ENCODE measurements around the gene H2BK1.

H2BK1 gene

GRCh38 chr7:151211155-151211772, 976 bp upstream of the H2BK1 start:
- H3K4me3 ChIP-seq (ENCODE audit: low read length in 2 of 2) = no peak overlapping the region
- no peaks in the 10 kb centered on the region for H3K27me3 ChIP-seq (ENCODE audit: control insufficient read depth in 1 of 2, insufficient read depth in 2 of 2, low read length in 2 of 2)
- no peaks in the 10 kb centered on the region for H3K9me3 ChIP-seq (ENCODE audit: control insufficient read depth in 2 of 2, low read length in 2 of 2)
- no peaks in the 10 kb centered on the region for H3K4me1 ChIP-seq (ENCODE audit: control insufficient read depth, insufficient read depth, low read length)
- no peak overlapping the region for H3K27ac ChIP-seq (ENCODE audit: low read length)
- H3K36me3 ChIP-seq (ENCODE audit: control insufficient read depth in 2 of 2, insufficient read depth in 2 of 2, low read length in 2 of 2) = peaks cover 30 to 32% of the 10 kb centered on the region in 2 donors
- no peak overlapping the region for H3K9ac ChIP-seq (ENCODE audit: low read length in 2 of 2)

GRCh38 chr7:151209588-151209987, 700 bp downstream of the H2BK1 start:
- H3K4me1 ChIP-seq (ENCODE audit: control insufficient read depth, insufficient read depth, low read length) = no peaks in the 10 kb centered on the region
- H3K36me3 ChIP-seq (ENCODE audit: control insufficient read depth in 2 of 2, insufficient read depth in 2 of 2, low read length in 2 of 2) = peaks cover 15 to 16% of the 10 kb centered on the region in 2 donors
- H3K27ac ChIP-seq (ENCODE audit: low read length) = no peak overlapping the region
- no peak overlapping the region for H3K9ac ChIP-seq (ENCODE audit: low read length in 2 of 2)
- no peak overlapping the region for H3K4me3 ChIP-seq (ENCODE audit: low read length in 2 of 2)
- H3K9me3 ChIP-seq (ENCODE audit: control insufficient read depth in 2 of 2, low read length in 2 of 2) = no peaks in the 10 kb centered on the region
- peaks cover 1 to 3% of the 10 kb centered on the region in 2 donors for H3K27me3 ChIP-seq (ENCODE audit: control insufficient read depth in 1 of 2, insufficient read depth in 2 of 2, low read length in 2 of 2)

DNA sequence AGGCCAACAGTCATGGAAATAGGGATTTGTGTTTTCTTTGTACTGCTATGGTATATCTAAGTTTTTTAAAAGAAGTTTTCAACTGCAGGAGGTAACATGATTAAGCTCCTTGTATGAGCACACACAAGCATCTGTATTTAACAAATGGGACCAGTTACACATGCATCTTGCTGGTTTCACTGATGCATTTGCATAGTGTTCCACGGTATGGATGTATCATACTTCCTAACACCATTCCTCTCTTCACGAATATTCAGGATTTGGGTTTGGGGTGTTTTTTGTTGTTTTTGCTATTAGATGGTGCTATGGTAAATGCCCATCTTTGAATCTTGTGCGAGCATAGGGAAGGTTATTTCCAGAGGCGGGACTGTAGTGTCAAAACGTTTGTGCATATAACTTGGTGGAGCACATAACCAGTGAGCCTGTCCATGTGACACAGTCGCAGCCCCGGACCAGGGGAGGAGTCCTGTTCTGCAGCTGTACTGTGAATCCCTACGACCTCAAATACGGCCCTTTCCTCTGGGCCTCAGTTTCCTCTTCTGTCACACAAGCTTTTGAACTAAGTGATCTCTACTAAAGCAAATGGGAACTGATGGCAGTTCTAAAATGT, 1.9 kb downstream of the H2BK1 start:
- Histone ChIP-seq H3K4me1 (ENCODE audit: control insufficient read depth, insufficient read depth, low read length) (no peaks in the 10 kb centered on the region), H3K9ac (ENCODE audit: low read length in 2 of 2) (no peak overlapping the region), H3K27ac (ENCODE audit: low read length) (no peak overlapping the region), H3K4me3 (ENCODE audit: low read length in 2 of 2) (no peak overlapping the region), H3K9me3 (ENCODE audit: control insufficient read depth in 2 of 2, low read length in 2 of 2) (no peaks in the 10 kb centered on the region), H3K27me3 (ENCODE audit: control insufficient read depth in 1 of 2, insufficient read depth in 2 of 2, low read length in 2 of 2) (peaks cover 9 to 11% of the 10 kb centered on the region in 2 donors), H3K36me3 (ENCODE audit: control insufficient read depth in 2 of 2, insufficient read depth in 2 of 2, low read length in 2 of 2) (peaks cover 3 to 4% of the 10 kb centered on the region in 2 donors)

DNA sequence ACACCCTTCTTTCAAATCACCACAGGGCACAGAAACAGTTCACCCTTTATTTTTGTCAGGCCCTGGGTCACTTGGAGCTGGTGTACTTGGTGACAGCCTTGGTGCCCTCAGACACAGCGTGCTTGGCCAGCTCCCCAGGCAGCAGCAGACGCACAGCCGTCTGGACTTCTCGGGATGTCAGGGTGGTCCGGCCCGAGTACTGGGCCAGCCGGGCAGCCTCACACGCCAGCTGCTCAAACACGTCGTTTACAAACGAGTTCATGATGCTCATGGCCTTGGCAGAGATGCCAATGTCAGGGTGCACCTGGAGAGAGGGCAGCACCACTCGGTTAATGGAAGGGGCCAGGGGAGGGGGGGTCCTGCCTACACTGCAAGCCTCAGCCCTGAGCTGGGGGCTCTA, 2.5 kb downstream of the H2BK1 start:
- Histone ChIP-seq H3K9me3 (ENCODE audit: control insufficient read depth in 2 of 2, low read length in 2 of 2) (no peaks in the 10 kb centered on the region), H3K9ac (ENCODE audit: low read length in 2 of 2) (no peak overlapping the region), H3K4me3 (ENCODE audit: low read length in 2 of 2) (no peak overlapping the region), H3K27ac (ENCODE audit: low read length) (no peak overlapping the region), H3K27me3 (ENCODE audit: control insufficient read depth in 1 of 2, insufficient read depth in 2 of 2, low read length in 2 of 2) (peaks cover 9 to 12% of the 10 kb centered on the region in 2 donors), H3K36me3 (ENCODE audit: control insufficient read depth in 2 of 2, insufficient read depth in 2 of 2, low read length in 2 of 2) (no peaks in the 10 kb centered on the region), H3K4me1 (ENCODE audit: control insufficient read depth, insufficient read depth, low read length) (no peaks in the 10 kb centered on the region)

GRCh38 chr7:151207315-151207714, 3.0 kb downstream of the H2BK1 start:
- Histone ChIP-seq H3K4me3 (ENCODE audit: low read length in 2 of 2) (no peak overlapping the region), H3K9ac (ENCODE audit: low read length in 2 of 2) (no peak overlapping the region), H3K36me3 (ENCODE audit: control insufficient read depth in 2 of 2, insufficient read depth in 2 of 2, low read length in 2 of 2) (no peaks in the 10 kb centered on the region), H3K27ac (ENCODE audit: low read length) (no peak overlapping the region), H3K27me3 (ENCODE audit: control insufficient read depth in 1 of 2, insufficient read depth in 2 of 2, low read length in 2 of 2) (peaks cover 9 to 12% of the 10 kb centered on the region in 2 donors), H3K9me3 (ENCODE audit: control insufficient read depth in 2 of 2, low read length in 2 of 2) (no peaks in the 10 kb centered on the region), H3K4me1 (ENCODE audit: control insufficient read depth, insufficient read depth, low read length) (no peaks in the 10 kb centered on the region)

DNA sequence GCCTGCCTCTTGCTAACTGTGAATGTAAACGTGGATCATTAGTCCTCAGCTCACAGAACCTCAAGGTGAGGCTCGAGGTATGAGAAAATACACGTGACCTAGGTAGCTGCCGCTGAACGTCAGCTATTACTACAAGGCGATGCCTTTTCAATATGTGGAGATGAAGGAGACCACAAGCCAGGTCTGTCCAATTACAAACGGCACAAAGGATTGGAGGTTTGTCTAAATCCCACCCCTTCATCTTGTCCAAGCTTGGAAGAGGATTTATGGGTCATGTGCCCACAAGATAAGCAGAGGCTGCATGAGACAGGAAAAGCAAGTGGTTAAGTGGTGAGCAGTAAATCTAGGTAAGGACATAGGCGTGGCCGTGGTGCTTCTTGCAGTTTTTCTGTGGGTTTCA, 3.4 kb downstream of the H2BK1 start:
- H3K9ac ChIP-seq (ENCODE audit: low read length in 2 of 2) = no peak overlapping the region
- H3K27me3 ChIP-seq (ENCODE audit: control insufficient read depth in 1 of 2, insufficient read depth in 2 of 2, low read length in 2 of 2) = peaks cover 9 to 13% of the 10 kb centered on the region in 2 donors
- H3K36me3 ChIP-seq (ENCODE audit: control insufficient read depth in 2 of 2, insufficient read depth in 2 of 2, low read length in 2 of 2) = no peaks in the 10 kb centered on the region
- H3K27ac ChIP-seq (ENCODE audit: low read length) = no peak overlapping the region
- H3K4me1 ChIP-seq (ENCODE audit: control insufficient read depth, insufficient read depth, low read length) = no peaks in the 10 kb centered on the region
- no peaks in the 10 kb centered on the region for H3K9me3 ChIP-seq (ENCODE audit: control insufficient read depth in 2 of 2, low read length in 2 of 2)
- H3K4me3 ChIP-seq (ENCODE audit: low read length in 2 of 2) = no peak overlapping the region

- no peaks in the 10 kb centered on the region for H3K9me3 ChIP-seq (ENCODE audit: control insufficient read depth in 2 of 2, low read length in 2 of 2)
- no peak overlapping the region for H3K4me3 ChIP-seq (ENCODE audit: low read length in 2 of 2)
Observed at GRCh38 chr7:151205730-151206129, 4.6 kb downstream of the H2BK1 start.

GRCh38 chr7:151204383-151205032, 5.8 kb downstream of the H2BK1 start:
- peaks cover 4% of the 10 kb centered on the region for H3K4me1 ChIP-seq (ENCODE audit: control insufficient read depth, insufficient read depth, low read length)
- no peak overlapping the region for H3K27ac ChIP-seq (ENCODE audit: low read length)
- H3K4me3 ChIP-seq (ENCODE audit: low read length in 2 of 2) = no peak overlapping the region
- H3K9ac ChIP-seq (ENCODE audit: low read length in 2 of 2) = no peak overlapping the region
- peaks cover 9 to 14% of the 10 kb centered on the region in 2 donors for H3K27me3 ChIP-seq (ENCODE audit: control insufficient read depth in 1 of 2, insufficient read depth in 2 of 2, low read length in 2 of 2)
- H3K36me3 ChIP-seq (ENCODE audit: control insufficient read depth in 2 of 2, insufficient read depth in 2 of 2, low read length in 2 of 2) = no peaks in the 10 kb centered on the region
- H3K9me3 ChIP-seq (ENCODE audit: control insufficient read depth in 2 of 2, low read length in 2 of 2) = no peaks in the 10 kb centered on the region

More at GRCh38 chr7:151205730-151206129, 4.6 kb downstream of the H2BK1 start:
- no peaks in the 10 kb centered on the region for H3K36me3 ChIP-seq (ENCODE audit: control insufficient read depth in 2 of 2, insufficient read depth in 2 of 2, low read length in 2 of 2)
- peaks cover 9 to 14% of the 10 kb centered on the region in 2 donors for H3K27me3 ChIP-seq (ENCODE audit: control insufficient read depth in 1 of 2, insufficient read depth in 2 of 2, low read length in 2 of 2)
- no peaks in the 10 kb centered on the region for H3K4me1 ChIP-seq (ENCODE audit: control insufficient read depth, insufficient read depth, low read length)
- H3K27ac ChIP-seq (ENCODE audit: low read length) = no peak overlapping the region
- H3K9ac ChIP-seq (ENCODE audit: low read length in 2 of 2) = no peak overlapping the region

DNA sequence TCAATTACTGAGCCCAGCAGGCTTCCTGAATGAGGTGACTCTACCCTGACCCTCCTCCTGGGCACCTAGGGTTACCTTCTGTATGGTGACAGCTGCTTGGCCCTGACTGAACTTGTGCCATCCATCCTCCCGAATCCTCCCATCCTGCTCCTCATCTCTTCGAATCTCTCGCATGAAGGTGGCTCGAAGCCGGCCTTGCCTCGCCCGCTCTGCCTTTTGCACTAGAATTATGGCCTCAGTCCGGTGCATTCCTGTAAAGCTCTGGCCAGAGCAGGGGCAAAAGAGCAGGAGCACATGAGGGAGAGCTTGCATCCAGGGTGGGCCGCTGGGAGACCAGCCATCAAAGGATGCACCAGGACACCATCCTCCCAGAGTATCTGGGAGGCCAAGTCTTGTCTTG, 7.5 kb downstream of the H2BK1 start:
- no peak overlapping the region for H3K9ac ChIP-seq (ENCODE audit: low read length in 2 of 2)
- peaks cover 9 to 14% of the 10 kb centered on the region in 2 donors for H3K27me3 ChIP-seq (ENCODE audit: control insufficient read depth in 1 of 2, insufficient read depth in 2 of 2, low read length in 2 of 2)
- no peaks in the 10 kb centered on the region for H3K9me3 ChIP-seq (ENCODE audit: control insufficient read depth in 2 of 2, low read length in 2 of 2)
- H3K4me1 ChIP-seq (ENCODE audit: control insufficient read depth, insufficient read depth, low read length) = peaks cover 6% of the 10 kb centered on the region
- H3K27ac ChIP-seq (ENCODE audit: low read length) = no peak overlapping the region
- no peaks in the 10 kb centered on the region for H3K36me3 ChIP-seq (ENCODE audit: control insufficient read depth in 2 of 2, insufficient read depth in 2 of 2, low read length in 2 of 2)
- no peak overlapping the region for H3K4me3 ChIP-seq (ENCODE audit: low read length in 2 of 2)

DNA sequence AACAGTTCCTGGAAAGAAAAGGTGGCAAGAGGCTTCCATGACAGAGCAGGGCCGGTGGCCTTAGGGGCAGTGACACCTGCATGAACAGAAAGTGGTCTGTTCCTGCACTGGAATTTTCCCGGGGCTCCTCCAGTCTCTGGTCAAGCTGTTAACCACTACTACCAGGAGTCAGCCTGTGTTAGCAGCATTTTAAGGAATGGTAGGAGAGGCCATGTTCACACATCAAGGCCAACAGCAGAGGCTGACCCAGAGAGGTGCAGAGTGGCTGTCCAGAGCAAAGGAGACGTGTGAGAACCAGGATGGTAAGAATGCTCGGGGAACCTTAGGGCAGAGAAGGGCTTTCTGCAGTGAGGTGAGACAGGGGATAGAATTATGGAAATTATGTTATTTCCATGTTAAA, 8.5 kb downstream of the H2BK1 start:
- no peaks in the 10 kb centered on the region for H3K9me3 ChIP-seq (ENCODE audit: control insufficient read depth in 2 of 2, low read length in 2 of 2)
- H3K27me3 ChIP-seq (ENCODE audit: control insufficient read depth in 1 of 2, insufficient read depth in 2 of 2, low read length in 2 of 2) = peaks cover 9 to 15% of the 10 kb centered on the region in 2 donors
- no peak overlapping the region for H3K9ac ChIP-seq (ENCODE audit: low read length in 2 of 2)
- H3K4me3 ChIP-seq (ENCODE audit: low read length in 2 of 2) = no peak overlapping the region
- H3K27ac ChIP-seq (ENCODE audit: low read length) = no peak overlapping the region
- no peaks in the 10 kb centered on the region for H3K36me3 ChIP-seq (ENCODE audit: control insufficient read depth in 2 of 2, insufficient read depth in 2 of 2, low read length in 2 of 2)
- peaks cover 6% of the 10 kb centered on the region for H3K4me1 ChIP-seq (ENCODE audit: control insufficient read depth, insufficient read depth, low read length)

GRCh38 chr7:151201344-151201743, 8.9 kb downstream of the H2BK1 start:
- H3K4me3 ChIP-seq (ENCODE audit: low read length in 2 of 2) = no peak overlapping the region
- H3K36me3 ChIP-seq (ENCODE audit: control insufficient read depth in 2 of 2, insufficient read depth in 2 of 2, low read length in 2 of 2) = no peaks in the 10 kb centered on the region
- H3K27me3 ChIP-seq (ENCODE audit: control insufficient read depth in 1 of 2, insufficient read depth in 2 of 2, low read length in 2 of 2) = peaks cover 9 to 17% of the 10 kb centered on the region in 2 donors
- H3K9me3 ChIP-seq (ENCODE audit: control insufficient read depth in 2 of 2, low read length in 2 of 2) = no peaks in the 10 kb centered on the region
- no peak overlapping the region for H3K9ac ChIP-seq (ENCODE audit: low read length in 2 of 2)
- H3K27ac ChIP-seq (ENCODE audit: low read length) = no peak overlapping the region
- H3K4me1 ChIP-seq (ENCODE audit: control insufficient read depth, insufficient read depth, low read length) = peaks cover 6% of the 10 kb centered on the region

All from stomach smooth muscle (tissue), 2 donors.